ENCODE results near the gene PLEKHG1.

Gene PLEKHG1

GRCh38 chr6:150573041-150573681 is 26.5 kb upstream of the PLEKHG1 start:
- CTCF ChIA-PET = no interaction called here
- DNase-seq (ENCODE audit: low read depth, low spot score) = no peak
- POLR2A ChIA-PET = no interaction called here
- no peak for TF ChIP-seq CTCF (IDR thresholded peaks at IDR 0.05; ENCODE audit: insufficient read depth, low read length, missing control alignments)
- no peak overlapping the region for H3K4me3 ChIP-seq (ENCODE audit: low read depth, low read length)

- POLR2A ChIA-PET = no interaction called here
- no peak for TF ChIP-seq CTCF (IDR thresholded peaks at IDR 0.05; ENCODE audit: insufficient read depth, low read length, missing control alignments)
- CTCF ChIA-PET = no interaction called here
- no peak overlapping the region for H3K4me3 ChIP-seq (ENCODE audit: low read depth, low read length)
- no peak for DNase-seq (ENCODE audit: low read depth, low spot score)
These were observed 23.8 kb upstream of the PLEKHG1 start for GRCh38 chr6:150575836-150576235.

GRCh38 chr6:150576651-150577226 is 22.9 kb upstream of the PLEKHG1 start:
- H3K4me3 ChIP-seq (ENCODE audit: low read depth, low read length) = no peak overlapping the region
- no peak for TF ChIP-seq CTCF (IDR thresholded peaks at IDR 0.05; ENCODE audit: insufficient read depth, low read length, missing control alignments)
- no peak for DNase-seq (ENCODE audit: low read depth, low spot score)
- CTCF ChIA-PET = no interaction called here
- POLR2A ChIA-PET = no interaction called here

- no peak for DNase-seq (ENCODE audit: low read depth, low spot score)
- no peak for TF ChIP-seq CTCF (IDR thresholded peaks at IDR 0.05; ENCODE audit: insufficient read depth, low read length, missing control alignments)
- ChIA-PET CTCF (no interaction called here), POLR2A (no interaction called here)
- no peak overlapping the region for H3K4me3 ChIP-seq (ENCODE audit: low read depth, low read length)
These were observed 20.1 kb upstream of the PLEKHG1 start for GRCh38 chr6:150579611-150580010.

GRCh38 chr6:150580489-150580888 is 19.2 kb upstream of the PLEKHG1 start:
- TF ChIP-seq CTCF (IDR thresholded peaks at IDR 0.05; ENCODE audit: insufficient read depth, low read length, missing control alignments) = no peak
- no peak for DNase-seq (ENCODE audit: low read depth, low spot score)
- ChIA-PET POLR2A (no interaction called here), CTCF (no interaction called here)
- no peak overlapping the region for H3K4me3 ChIP-seq (ENCODE audit: low read depth, low read length)

- POLR2A ChIA-PET = no interaction called here
- CTCF ChIA-PET = no interaction called here
- no peak for TF ChIP-seq CTCF (IDR thresholded peaks at IDR 0.05; ENCODE audit: insufficient read depth, low read length, missing control alignments)
- no peak for DNase-seq (ENCODE audit: low read depth, low spot score)
- no peak overlapping the region for H3K4me3 ChIP-seq (ENCODE audit: low read depth, low read length)
These were observed 15.6 kb upstream of the PLEKHG1 start for GRCh38 chr6:150584065-150584464.
